HPDE6-E6E7 (cell line): ENCODE data around the gene DNMBP.

Experiments
- DNase-seq: peaks from one replicate; pipeline ENCODE4 v3.0.0; 2011; ENCODE audit warnings: missing footprints; ENCODE audit errors: extremely low spot score

The DNMBP gene

DNA sequence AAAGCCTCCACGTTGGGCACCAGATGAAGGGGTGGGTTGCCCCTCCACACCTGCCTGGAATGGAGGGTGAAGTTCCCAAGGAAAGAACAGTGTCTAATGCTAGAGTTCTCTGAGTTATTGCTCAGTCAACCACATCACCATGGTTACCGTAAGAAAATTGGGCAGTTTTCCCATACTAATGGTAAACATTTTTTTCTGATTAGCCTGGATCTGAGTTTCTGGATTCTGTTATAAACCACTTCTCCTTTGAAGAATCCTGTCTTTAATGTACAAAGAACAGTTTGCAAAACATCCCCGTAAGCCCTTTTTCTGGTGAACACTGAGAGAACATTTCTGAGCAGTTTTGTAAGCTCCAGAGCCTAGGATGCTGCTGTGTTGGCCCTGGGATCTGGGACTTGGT lies 181.8 kb downstream of the DNMBP start:
- no peak for DNase-seq
